Ramos (cell line): ENCODE measurements around the gene AURKB.
"Not testable (repeated sequence)": the region's sequence is repeated elsewhere in the genome, so short reads cannot be mapped to it uniquely, and the experiment has no call there.

Experiments
- in situ Hi-C: fragments of 300-500 bp; cut with MboI; formaldehyde crosslinking; loops from one replicate; pipeline ENCODE4 v1.14.3; 2022; ENCODE audit warnings: low sequenced_read_pairs; ENCODE audit not compliant: unreplicated experiment

AURKB gene

GRCh38 chr17:8189041-8189710 is 21.2 kb downstream of the AURKB start:
- in situ Hi-C loops: loop anchor here (5.0 kb wide), 1 partner anchor 62 kb away; no protein-coding TSS in a partner anchor

- in situ Hi-C loops: loop anchor here (5.0 kb wide), 1 partner anchor 61 kb away; no protein-coding TSS in a partner anchor
Observed at GRCh38 chr17:8188263-8188839, 22.0 kb downstream of the AURKB start.

GRCh38 chr17:8187517-8188262 is 22.7 kb downstream of the AURKB start:
- in situ Hi-C loops: loop anchor here (5.0 kb wide), 1 partner anchor 60 kb away; no protein-coding TSS in a partner anchor

- in situ Hi-C loops: loop anchor here (5.0 kb wide), 1 partner anchor 60 kb away; no protein-coding TSS in a partner anchor
Observed at GRCh38 chr17:8186787-8187516, 23.4 kb downstream of the AURKB start.

GRCh38 chr17:8186446-8186786 is 24.0 kb downstream of the AURKB start:
- in situ Hi-C loops: loop anchor here (5.0 kb wide), 1 partner anchor 59 kb away; no protein-coding TSS in a partner anchor

- in situ Hi-C loops: loop anchor here (5.0 kb wide), 1 partner anchor 59 kb away; no protein-coding TSS in a partner anchor
Observed at GRCh38 chr17:8185582-8186445, 24.6 kb downstream of the AURKB start.

GRCh38 chr17:8176998-8177731 is 33.2 kb downstream of the AURKB start:
- in situ Hi-C loops: no loop called here

- in situ Hi-C loops: no loop called here
Observed at GRCh38 chr17:8176197-8176940, 34.0 kb downstream of the AURKB start, which contains the start of gene TMEM107. TMEM107 (minus strand) TSS chr17:8176380; CDS start chr17:8176286, 94 bp downstream.

- in situ Hi-C loops: no loop called here
Observed at GRCh38 chr17:8175795-8176196, 34.6 kb downstream of the AURKB start.

GRCh38 chr17:8173871-8174322 is 36.5 kb downstream of the AURKB start:
- in situ Hi-C loops: no loop called here

GRCh38 chr17:8173056-8173870 is 37.1 kb downstream of the AURKB start:
- in situ Hi-C loops: no loop called here

- in situ Hi-C loops: not testable (repeated sequence)
Observed at GRCh38 chr17:8170186-8170585, 40.2 kb downstream of the AURKB start.

- in situ Hi-C loops: no loop called here
Observed at GRCh38 chr17:8167526-8167925, 42.8 kb downstream of the AURKB start.

- in situ Hi-C loops: no loop called here
Observed at GRCh38 chr17:8166731-8167130, 43.6 kb downstream of the AURKB start.

GRCh38 chr17:8164815-8165131 is 45.6 kb downstream of the AURKB start:
- in situ Hi-C loops: no loop called here

- in situ Hi-C loops: no loop called here
Observed at GRCh38 chr17:8163978-8164814, 46.2 kb downstream of the AURKB start.
